K562 (cell line): Measurements from ENCODE around the gene GPR179. TPM values are rescaled to one million over a fixed set of nuclear protein-coding genes. Genes with fewer than 3 reads are reported as not detected.

Experiments used
- ARID2 ChIP-seq: fragments of 450-650 bp; IDR thresholded peaks from 2 replicates; pipeline ENCODE4 v1.6.1; 2017; ENCODE audit warnings: antibody characterized with exemption, mild to moderate bottlenecking
- CSDE1 ChIP-seq, 2 experiments: fragments of 450-650 bp; IDR thresholded peaks; 2 replicates each; pipeline ENCODE4 v1.6.1; 2016; ENCODE audit warnings: mild to moderate bottlenecking in 1 of 2
- CTCF ChIP-seq, 3 experiments: IDR thresholded peaks in 2 of 3; conservative IDR thresholded peaks in 1 of 3; 2 replicates each; pipeline ENCODE4 v1.5.1; 2011 to 2012; ENCODE audit warnings: low read length in 3 of 3, mild to moderate bottlenecking in 3 of 3, control low read depth in 2 of 3, improper control_type of control experiment in 1 of 3, inconsistent platforms in 1 of 3, low read depth in 1 of 3, mixed read lengths in 1 of 3, moderate library complexity in 1 of 3; ENCODE audit not compliant: insufficient read depth in 2 of 3
- LARP7 ChIP-seq: fragments of 450-650 bp; IDR thresholded peaks from 2 replicates; pipeline ENCODE4 v1.6.1; 2016
- MCM7 ChIP-seq, 2 experiments: fragments of 450-650 bp; IDR thresholded peaks; 2 replicates each; pipeline ENCODE4 v1.6.1; 2016 to 2018
- POLR2AphosphoS5 ChIP-seq: IDR thresholded peaks from 2 replicates; pipeline ENCODE4 v1.6.1; 2011; ENCODE audit warnings: mild to moderate bottlenecking, low read depth, low read length, moderate library complexity; ENCODE audit not compliant: control insufficient read depth, insufficient read depth
- RB1 ChIP-seq: fragments of 450-650 bp; IDR thresholded peaks from 2 replicates; pipeline ENCODE4 v1.6.1; 2017; ENCODE audit warnings: low read depth, mild to moderate bottlenecking
- SP1 ChIP-seq: sonication (generic); formaldehyde crosslinking; IDR thresholded peaks from 2 replicates; pipeline ENCODE4 v1.8.1; 2022; ENCODE audit warnings: mild to moderate bottlenecking, missing genetic modification reagents
- XRCC5 ChIP-seq: fragments of 200-400 bp; formaldehyde crosslinking; IDR thresholded peaks from 2 replicates; pipeline ENCODE4 v1.6.1; 2017; ENCODE audit warnings: low read depth, mild to moderate bottlenecking, low read length
- ZBTB5 ChIP-seq: fragments of 450-650 bp; IDR thresholded peaks from 2 replicates; pipeline ENCODE4 v1.6.1; 2017; ENCODE audit warnings: antibody characterized with exemption
- ZNF830 ChIP-seq: fragments of 250-450 bp; sonication (Bioruptor Pico); IDR thresholded peaks from 2 replicates; pipeline ENCODE4 v1.5.0; 2021; ENCODE audit warnings: mild to moderate bottlenecking
- polyA plus RNA-seq, 8 experiments: library from polyadenylated mRNA; depleted of rRNA in 4 of 8; stranded (reverse) in 5 of 8; unstranded in 3 of 8; fragments of >200 nt; fragmentation: Nextera tagmentation in 2 of 8; fragmentation: Illumina TruSeq in 1 of 8; extraction: Ambion mirVana in 2 of 8; extraction: Trizol in 1 of 8; gene quantifications; 2 replicates each; pipeline versions ENCODE4 v1.2.1 to v1.2.3, GENCODE V29; 2011 to 2014; ENCODE audit warnings: inconsistent platforms in 1 of 8, missing spikeins in 1 of 8
- total RNA-seq, 7 experiments: library from RNA; depleted of rRNA in 6 of 7; stranded (reverse); fragments of >200 nt in 6 of 7; fragmentation: Illumina TruSeq in 2 of 7; extraction: Trizol in 2 of 7; gene quantifications; 2 replicates each; pipeline versions ENCODE4 v1.2.1 to v1.2.3, GENCODE V29; 2011 to 2021; ENCODE audit warnings: low replicate concordance in 1 of 7

Gene GPR179
- total and polyA plus RNA-seq, 9 of the 15 experiments (the other 6 are each of a cell fraction or from before 2014, with no cell fraction given), result not detected

DNA sequence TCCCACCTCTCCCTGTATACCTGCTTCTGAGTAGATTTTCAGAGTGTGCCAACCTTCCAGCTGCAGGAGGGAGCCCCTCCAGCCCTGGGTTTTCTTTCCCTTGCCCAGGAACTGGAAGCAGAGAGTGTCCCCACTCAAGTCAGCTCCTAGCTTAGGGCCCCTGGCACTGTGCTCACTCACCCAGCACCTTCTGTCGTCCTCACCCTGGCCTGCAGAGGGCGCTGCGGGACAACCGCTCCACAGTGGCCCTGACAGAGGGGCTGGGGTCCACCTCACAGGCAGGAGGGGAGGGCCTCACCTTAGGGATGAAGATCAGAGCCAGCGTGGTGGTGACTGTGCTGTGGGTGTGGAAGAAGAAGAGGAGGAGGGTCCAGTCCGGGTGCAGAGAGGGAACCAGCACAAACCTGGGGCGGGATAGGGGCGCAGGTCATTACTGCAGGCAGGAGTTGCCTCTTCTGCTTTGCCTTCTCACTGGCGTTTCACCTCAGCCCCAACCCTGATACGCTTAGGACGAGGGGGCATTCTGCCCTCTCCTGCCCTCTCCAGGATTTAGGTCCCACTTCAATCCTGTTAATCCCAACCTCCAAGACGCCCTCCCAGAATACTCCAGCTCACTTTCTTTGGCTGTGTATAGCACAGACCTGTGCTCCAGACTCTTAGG is 10.0 kb downstream of the GPR179 start (continued):
- peak; percentile 76 to 96 (median 91) for TF ChIP-seq CTCF (IDR thresholded peaks at IDR 0.05 in 2 of 3, conservative IDR thresholded peaks at IDR 0.05 in 1 of 3; ENCODE audit: insufficient read depth in 2 of 3, low read depth in 1 of 3, low read length in 3 of 3)
- no peak for TF ChIP-seq CSDE1 (IDR thresholded peaks at IDR 0.05)
- TF ChIP-seq ZNF830 (CRISPR knock-in tag), result no peak
- TF ChIP-seq POLR2AphosphoS5, result no peak
- TF ChIP-seq ZBTB5, result no peak
- no peak for TF ChIP-seq LARP7
- no peak for TF ChIP-seq SP1 (CRISPR knock-in tag)
- peak; percentile 71 for TF ChIP-seq ARID2
- no peak for TF ChIP-seq MCM7 (IDR thresholded peaks at IDR 0.05)
- 0 out of 2 replicates have a peak, but pooled peaks have one; percentile 32 for TF ChIP-seq RB1
- TF ChIP-seq XRCC5, result peak; percentile 39; the same call in 1 of the 2 replicates
- TF ChIP-seq, all 486 proteins: peak for 12
